GM20000 (cell line): ENCODE results near the gene DRGX.

Experiments used
- DNase-seq: peaks from one replicate; pipeline ENCODE4 v3.0.0; 2012; ENCODE audit warnings: low spot score
- TF ChIP-seq, protein P1 (sequence below): IDR thresholded peaks from 2 replicates; pipeline ENCODE4 v1.5.1; 2012; ENCODE audit warnings: mild to moderate bottlenecking, control low read depth; ENCODE audit errors: extremely low read depth, missing control alignments

The DRGX gene

DNA sequence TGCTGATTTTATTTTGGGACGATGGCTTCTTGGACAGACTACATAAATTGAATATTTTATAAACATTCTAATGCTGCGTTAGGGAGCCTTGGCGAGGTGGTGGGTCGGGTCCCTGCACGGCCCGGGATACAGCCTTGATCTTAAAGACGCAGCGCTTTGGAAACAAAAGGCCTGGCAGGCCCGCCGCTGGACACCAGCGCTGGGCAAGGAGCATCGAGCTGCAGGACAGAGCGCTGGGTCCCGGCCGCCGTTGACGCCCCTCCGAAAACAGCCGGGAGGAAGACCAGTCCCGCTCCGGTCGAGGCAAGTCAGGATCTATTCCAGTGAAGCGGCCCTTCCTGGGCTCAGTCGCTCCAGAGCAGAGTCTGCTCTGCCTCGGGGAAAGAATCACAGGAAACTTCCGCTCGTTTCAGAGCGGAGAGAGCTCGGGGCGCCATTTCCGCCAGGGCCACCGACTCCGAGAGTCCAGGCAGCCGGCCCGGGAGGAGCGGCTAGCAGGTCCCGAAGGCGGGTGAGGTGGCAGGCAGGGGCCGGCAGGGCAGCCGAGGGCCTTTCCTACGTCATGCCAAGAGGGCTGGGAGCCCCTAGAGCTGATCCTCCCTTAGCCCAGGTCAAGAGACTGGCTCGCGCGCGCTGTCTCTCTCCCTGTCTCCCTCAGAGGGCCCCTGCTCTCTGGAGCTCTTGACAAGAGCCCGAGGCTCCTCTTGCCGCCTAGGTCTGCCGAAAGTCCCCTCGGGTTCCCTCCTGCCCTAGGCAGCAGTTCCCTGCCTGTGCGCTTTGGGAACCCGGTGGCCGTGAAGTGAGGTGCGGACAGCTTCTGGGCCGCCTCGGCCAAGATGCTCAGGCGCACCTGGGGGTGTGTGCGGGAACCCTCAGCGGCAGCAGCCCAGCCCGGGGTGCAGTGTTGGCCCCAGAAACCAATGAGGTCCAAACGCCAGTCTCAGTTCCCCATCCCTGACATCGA is 1.4 kb upstream of the DRGX start:
- DNase-seq: no peak
- TF ChIP-seq, protein P1, sequence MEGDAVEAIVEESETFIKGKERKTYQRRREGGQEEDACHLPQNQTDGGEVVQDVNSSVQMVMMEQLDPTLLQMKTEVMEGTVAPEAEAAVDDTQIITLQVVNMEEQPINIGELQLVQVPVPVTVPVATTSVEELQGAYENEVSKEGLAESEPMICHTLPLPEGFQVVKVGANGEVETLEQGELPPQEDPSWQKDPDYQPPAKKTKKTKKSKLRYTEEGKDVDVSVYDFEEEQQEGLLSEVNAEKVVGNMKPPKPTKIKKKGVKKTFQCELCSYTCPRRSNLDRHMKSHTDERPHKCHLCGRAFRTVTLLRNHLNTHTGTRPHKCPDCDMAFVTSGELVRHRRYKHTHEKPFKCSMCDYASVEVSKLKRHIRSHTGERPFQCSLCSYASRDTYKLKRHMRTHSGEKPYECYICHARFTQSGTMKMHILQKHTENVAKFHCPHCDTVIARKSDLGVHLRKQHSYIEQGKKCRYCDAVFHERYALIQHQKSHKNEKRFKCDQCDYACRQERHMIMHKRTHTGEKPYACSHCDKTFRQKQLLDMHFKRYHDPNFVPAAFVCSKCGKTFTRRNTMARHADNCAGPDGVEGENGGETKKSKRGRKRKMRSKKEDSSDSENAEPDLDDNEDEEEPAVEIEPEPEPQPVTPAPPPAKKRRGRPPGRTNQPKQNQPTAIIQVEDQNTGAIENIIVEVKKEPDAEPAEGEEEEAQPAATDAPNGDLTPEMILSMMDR: no peak

DNA sequence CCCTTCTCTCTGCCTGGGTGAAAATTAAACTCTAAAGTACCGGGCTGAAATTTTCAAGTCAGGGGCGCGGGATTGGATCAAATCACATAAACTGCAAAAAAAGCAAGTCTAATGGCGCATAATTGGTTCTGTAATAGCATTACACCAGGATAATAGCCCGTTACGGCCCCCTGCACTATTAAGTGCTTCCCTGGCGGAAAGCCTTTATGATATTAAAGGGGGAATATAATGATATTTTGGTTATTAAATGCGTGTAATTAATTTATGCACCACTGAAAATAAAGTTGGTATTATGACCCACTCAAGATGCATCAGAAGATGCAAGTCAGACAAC is 744 bp upstream of the DRGX start:
- no peak for DNase-seq
- TF ChIP-seq, protein P1: no peak

DNA sequence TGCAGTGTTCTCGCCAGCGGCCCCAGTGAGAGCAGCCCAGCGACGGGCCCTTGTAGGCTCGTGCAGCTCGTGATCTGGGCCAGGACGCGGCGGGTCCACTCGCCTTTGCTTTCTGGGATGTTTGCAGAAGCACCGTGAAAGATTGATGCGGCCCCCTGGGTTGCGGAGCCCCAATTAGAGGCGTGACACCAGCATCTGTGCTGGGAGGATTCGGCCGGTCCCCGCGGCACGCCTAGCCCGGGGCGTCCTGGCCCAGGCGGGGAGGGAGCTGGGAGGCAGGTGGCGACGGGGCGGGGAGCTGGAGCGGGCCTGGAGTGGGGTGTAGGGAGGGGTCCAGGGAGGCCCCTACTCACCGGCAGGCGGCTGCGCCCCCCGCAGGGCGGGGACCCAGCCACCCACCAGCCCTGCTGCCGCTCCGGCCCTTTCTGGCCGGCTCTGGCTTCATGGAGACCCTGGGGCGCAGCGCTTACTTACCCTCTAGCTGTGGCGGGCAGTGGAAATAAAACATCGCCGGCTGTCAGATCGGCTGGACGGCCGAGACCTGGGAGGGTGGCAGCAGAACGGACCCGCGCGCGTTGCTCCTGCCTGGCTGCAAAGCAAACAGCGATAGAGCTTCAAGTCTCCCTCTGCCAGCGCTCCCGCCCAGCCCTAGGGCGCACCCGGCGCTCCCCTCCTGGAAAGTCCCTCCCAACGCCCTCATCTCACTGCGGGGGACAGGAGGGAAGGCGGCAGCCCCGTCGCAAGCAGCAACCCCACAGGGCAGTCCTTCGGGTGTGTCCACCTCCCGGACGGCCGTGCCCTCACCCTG is 752 bp downstream of the DRGX start:
- TF ChIP-seq, protein P1: no peak
- DNase-seq: peak; percentile 52

DNA sequence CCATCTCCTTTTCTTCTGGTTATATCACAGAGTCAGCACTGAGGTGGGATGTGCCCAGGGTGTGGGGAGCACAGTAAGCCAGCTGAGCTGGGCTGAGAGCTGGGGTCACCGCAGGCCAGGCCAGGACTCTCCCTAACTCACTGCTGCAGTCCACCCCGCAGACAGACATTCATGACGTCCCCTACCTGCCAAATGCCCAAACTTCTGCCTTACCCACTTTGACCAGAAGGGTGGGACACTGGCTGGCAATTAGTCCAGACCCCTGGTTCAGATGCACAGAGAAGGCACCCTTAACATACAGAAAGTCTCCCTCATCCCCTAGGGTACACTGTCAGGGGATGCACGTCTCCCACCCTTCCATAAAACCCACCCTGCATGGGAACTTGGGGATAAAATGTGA is 2.1 kb downstream of the DRGX start:
- TF ChIP-seq, protein P1: no peak
- DNase-seq: no peak

DNA sequence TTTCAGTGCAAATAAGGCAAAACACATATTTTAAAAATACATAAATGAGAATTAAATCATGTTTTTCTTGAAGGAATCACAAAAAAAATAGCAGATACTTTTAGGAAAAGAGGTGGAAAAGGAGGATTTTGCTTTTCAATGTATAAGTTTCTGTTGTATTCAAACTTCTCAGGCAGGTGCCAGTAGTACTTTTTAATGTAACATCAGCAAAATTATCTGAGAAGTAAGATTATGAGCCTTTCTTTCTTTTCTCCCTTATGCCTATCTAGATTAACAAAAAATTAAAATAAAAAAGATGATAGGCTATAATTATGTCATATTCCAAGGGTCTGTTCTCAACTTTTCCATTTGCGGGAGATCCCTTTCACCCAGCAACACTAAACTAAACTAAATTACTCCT is 2.6 kb downstream of the DRGX start:
- no peak for DNase-seq
- TF ChIP-seq, protein P1: no peak

DNA sequence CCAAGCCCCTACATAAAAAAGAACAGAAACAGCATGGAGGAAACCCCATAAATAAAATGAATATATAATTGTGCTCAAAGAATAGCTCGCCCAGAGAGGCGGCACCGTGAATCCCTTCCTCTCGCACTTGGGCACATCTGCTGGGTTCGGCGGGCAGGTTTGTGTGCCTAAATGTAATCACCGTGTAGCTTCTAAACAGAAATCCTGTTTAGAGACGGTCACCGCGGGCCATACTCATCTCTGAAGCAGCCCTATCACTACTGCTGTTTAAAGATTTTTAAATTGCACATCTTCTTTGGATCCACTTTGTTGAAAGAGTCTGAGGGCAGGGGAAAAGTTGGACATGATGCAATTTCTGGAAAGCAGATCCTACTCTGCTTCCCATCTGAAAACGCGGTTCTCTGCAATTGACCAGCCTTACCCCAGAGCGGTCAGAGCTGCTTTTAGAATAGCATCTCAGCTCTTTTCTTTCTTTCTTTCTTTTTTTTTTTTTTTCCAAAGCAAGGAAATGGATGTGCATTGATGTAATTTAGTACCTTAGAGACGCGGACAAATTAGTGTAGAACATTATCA is 6.4 kb downstream of the DRGX start:
- no peak for DNase-seq
- TF ChIP-seq, protein P1: no peak

DNA sequence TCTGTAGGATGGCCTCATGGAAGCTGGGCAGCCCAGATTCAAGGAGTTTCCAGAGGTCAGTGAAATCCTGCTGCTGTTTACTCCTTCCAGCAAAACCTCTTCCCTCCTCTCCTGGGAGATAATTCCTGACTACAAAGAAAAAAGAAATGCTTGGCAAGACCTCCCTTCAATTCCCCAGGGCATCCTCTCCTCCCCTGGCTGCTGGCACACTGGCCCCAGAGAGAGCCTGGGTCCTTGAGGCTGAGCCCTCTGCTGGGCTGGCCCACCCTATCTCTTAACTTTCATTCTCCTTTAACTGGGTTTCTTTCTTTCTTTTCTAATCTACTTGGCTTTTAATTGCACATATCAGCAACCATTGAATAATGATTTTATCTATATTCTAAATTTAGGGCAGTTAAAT is 7.7 kb downstream of the DRGX start:
- TF ChIP-seq, protein P1: no peak
- DNase-seq: no peak
